ENCODE results near the gene MARVELD3.

DNA sequence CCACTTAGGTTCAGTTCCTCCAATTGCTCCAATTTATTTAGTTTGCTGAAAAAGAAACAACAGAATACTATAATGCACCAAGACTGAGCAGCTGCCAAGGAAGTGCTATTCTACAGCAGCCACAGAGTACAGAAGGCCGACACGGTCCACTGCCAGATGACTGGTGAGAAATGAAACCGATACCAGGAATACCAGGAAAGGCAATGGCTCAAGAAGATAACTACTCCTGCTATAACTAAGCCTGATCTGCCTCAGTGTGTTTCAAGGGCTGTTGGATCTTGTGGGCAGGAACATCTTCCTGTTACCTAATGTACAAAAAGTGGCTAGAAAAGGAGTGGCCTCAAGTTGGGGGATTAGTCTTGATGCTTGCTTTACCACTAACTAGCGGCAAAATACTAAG lies 32.8 kb downstream of the MARVELD3 start:
- TF ChIP-seq CTCF (conservative IDR thresholded peaks at IDR 0.05) = no peak
- no peak for TF ChIP-seq EZH2 (IDR thresholded peaks at IDR 0.05; ENCODE audit: low read depth)
